ENCODE results near the gene EEPD1. TPM values are rescaled to one million over a fixed set of nuclear protein-coding genes. Genes with fewer than 3 reads are reported as not detected.

EEPD1 gene
- polyA plus RNA-seq, 1 experiment = 2.5 TPM

- POLR2A ChIA-PET = no interaction called here
- Histone ChIP-seq H3K36me3 (ENCODE audit: control insufficient read depth, insufficient read depth, low read length) (no peaks in the 10 kb centered on the region), H3K4me3 (ENCODE audit: low read depth, low read length) (no peak overlapping the region), H3K27me3 (ENCODE audit: control insufficient read depth, insufficient read depth, low read length) (no peaks in the 10 kb centered on the region)
- DNase-seq (ENCODE audit: low read depth) = no peak
- CTCF ChIA-PET = interaction anchor here (3.0 kb wide), 1 partner anchor 9 kb away, joined by 13 read pairs; no protein-coding TSS in a partner anchor
- TF ChIP-seq CTCF (IDR thresholded peaks at IDR 0.05; ENCODE audit: insufficient read depth, low read depth, low read length) = no peak
Observed at GRCh38 chr7:36264913-36265516, 112.0 kb downstream of the EEPD1 start.

- no peaks in the 10 kb centered on the region for H3K27me3 ChIP-seq (ENCODE audit: control insufficient read depth, insufficient read depth, low read length)
- H3K36me3 ChIP-seq (ENCODE audit: control insufficient read depth, insufficient read depth, low read length) = no peaks in the 10 kb centered on the region
- no peak overlapping the region for H3K4me3 ChIP-seq (ENCODE audit: low read depth, low read length)
- CTCF ChIA-PET = no interaction called here
- DNase-seq (ENCODE audit: low read depth) = no peak
- POLR2A ChIA-PET = no interaction called here
- no peak for TF ChIP-seq CTCF (IDR thresholded peaks at IDR 0.05; ENCODE audit: insufficient read depth, low read depth, low read length)
Observed at GRCh38 chr7:36265680-36266079, 112.6 kb downstream of the EEPD1 start.

- no peak for DNase-seq (ENCODE audit: low read depth)
- ChIA-PET CTCF (no interaction called here), POLR2A (no interaction called here)
- H3K36me3 ChIP-seq (ENCODE audit: control insufficient read depth, insufficient read depth, low read length) = no peaks in the 10 kb centered on the region
- H3K4me3 ChIP-seq (ENCODE audit: low read depth, low read length) = no peak overlapping the region
- TF ChIP-seq CTCF (IDR thresholded peaks at IDR 0.05; ENCODE audit: insufficient read depth, low read depth, low read length) = no peak
- H3K27me3 ChIP-seq (ENCODE audit: control insufficient read depth, insufficient read depth, low read length) = no peaks in the 10 kb centered on the region
Observed at GRCh38 chr7:36266190-36266589, 113.1 kb downstream of the EEPD1 start.

- no peak overlapping the region for H3K4me3 ChIP-seq (ENCODE audit: low read depth, low read length)
- no peaks in the 10 kb centered on the region for H3K36me3 ChIP-seq (ENCODE audit: control insufficient read depth, insufficient read depth, low read length)
- no peaks in the 10 kb centered on the region for H3K27me3 ChIP-seq (ENCODE audit: control insufficient read depth, insufficient read depth, low read length)
- ChIA-PET POLR2A (no interaction called here), CTCF (no interaction called here)
- DNase-seq (ENCODE audit: low read depth) = no peak
- no peak for TF ChIP-seq CTCF (IDR thresholded peaks at IDR 0.05; ENCODE audit: insufficient read depth, low read depth, low read length)
Observed at GRCh38 chr7:36266683-36267082, 113.6 kb downstream of the EEPD1 start.

- no peak for TF ChIP-seq CTCF (IDR thresholded peaks at IDR 0.05; ENCODE audit: insufficient read depth, low read depth, low read length)
- POLR2A ChIA-PET = no interaction called here
- DNase-seq (ENCODE audit: low read depth) = no peak
- H3K27me3 ChIP-seq (ENCODE audit: control insufficient read depth, insufficient read depth, low read length) = no peaks in the 10 kb centered on the region
- no peaks in the 10 kb centered on the region for H3K36me3 ChIP-seq (ENCODE audit: control insufficient read depth, insufficient read depth, low read length)
- H3K4me3 ChIP-seq (ENCODE audit: low read depth, low read length) = no peak overlapping the region
- CTCF ChIA-PET = no interaction called here
Observed at GRCh38 chr7:36272211-36272566, 119.1 kb downstream of the EEPD1 start.
